EL (cell line): ENCODE results near the gene GCK.

Source experiments
- DNase-seq: peaks from one replicate; pipeline ENCODE4 v3.0.0-alpha.2; 2016

Gene GCK

DNA sequence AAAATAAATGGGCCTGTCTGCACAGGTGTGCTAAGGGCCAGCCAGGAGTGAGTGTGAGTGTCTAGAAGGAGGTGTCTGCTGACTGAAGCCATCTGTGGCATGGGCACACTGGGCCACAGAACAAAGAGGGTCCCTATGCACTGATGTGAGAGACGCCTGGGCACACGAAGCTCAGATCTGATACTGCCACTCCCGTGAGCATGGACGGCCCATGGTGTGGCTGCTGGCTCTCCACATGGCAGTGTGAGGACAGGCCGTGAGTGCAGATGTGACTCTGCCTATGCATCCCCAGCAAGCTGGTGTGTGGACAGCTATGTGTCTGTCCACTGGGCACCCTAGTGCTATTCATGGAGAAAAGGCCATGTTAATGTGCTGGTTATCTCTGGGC is 35.3 kb downstream of the GCK start:
- no peak for DNase-seq

DNA sequence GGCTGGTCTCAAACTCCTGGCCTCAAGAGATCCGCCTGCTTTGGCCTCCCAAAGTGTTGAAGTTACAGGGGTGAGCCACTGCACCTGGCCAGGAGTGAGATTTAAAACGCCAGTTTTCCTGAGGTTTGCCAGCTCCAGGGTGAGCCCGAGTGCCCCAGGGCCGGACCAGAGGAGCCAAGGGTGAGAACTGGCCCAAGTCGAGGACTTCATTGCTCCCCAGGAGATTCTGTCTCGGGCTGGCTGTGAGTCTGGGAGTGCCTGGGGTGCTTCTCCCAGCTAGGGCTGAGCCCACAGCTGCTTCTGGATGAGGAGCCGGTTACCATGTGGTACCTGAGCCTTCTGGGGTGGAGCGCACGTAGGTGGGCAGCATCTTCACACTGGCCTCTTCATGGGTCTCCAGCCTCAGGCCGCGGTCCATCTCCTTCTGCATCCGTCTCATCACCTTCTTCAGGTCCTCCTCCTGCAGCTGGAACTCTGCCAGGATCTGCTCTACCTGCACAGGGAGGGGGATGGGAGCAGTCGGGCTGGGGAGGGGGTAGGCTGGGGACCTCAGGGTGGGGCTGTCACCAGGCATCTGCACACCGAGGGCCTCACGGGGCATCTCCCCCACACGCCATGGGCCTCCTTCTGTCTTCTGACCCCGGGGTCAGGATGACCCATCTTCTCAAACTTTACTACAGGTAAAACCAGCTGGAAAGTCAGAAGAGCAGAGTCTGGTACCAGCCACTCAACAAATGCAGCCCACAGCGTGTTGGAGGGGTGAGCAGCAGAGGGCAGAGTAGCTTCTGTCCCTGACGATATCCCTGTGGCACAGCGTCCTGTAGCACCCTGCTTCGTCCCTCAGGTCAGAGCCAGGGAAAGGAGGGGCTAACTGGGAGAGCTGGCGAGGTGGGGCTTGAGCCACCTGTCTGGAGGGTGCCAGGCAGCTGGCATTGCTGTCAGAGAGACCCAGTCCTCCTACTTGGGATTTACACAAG is 36.0 kb downstream of the GCK start:
- DNase-seq = no peak

DNA sequence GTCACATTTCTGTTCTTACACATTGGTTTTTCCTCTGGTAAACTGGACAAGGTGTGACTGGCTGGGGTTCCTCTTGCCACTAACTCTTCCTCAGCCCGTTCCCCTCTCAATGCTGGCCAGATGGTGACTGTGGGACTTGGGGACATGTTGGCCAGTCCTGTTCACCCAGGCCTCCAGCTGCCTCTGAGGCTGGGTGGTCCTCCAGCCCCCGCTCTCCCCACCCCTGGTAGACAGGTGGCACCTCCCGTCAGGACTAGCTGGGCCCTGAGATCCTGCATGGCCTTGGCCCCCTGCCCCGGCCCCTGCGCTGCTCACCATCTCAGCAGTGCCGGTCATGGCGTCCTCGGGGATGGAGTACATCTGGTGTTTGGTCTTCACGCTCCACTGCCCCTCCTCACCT is 37.3 kb downstream of the GCK start:
- DNase-seq = no peak

DNA sequence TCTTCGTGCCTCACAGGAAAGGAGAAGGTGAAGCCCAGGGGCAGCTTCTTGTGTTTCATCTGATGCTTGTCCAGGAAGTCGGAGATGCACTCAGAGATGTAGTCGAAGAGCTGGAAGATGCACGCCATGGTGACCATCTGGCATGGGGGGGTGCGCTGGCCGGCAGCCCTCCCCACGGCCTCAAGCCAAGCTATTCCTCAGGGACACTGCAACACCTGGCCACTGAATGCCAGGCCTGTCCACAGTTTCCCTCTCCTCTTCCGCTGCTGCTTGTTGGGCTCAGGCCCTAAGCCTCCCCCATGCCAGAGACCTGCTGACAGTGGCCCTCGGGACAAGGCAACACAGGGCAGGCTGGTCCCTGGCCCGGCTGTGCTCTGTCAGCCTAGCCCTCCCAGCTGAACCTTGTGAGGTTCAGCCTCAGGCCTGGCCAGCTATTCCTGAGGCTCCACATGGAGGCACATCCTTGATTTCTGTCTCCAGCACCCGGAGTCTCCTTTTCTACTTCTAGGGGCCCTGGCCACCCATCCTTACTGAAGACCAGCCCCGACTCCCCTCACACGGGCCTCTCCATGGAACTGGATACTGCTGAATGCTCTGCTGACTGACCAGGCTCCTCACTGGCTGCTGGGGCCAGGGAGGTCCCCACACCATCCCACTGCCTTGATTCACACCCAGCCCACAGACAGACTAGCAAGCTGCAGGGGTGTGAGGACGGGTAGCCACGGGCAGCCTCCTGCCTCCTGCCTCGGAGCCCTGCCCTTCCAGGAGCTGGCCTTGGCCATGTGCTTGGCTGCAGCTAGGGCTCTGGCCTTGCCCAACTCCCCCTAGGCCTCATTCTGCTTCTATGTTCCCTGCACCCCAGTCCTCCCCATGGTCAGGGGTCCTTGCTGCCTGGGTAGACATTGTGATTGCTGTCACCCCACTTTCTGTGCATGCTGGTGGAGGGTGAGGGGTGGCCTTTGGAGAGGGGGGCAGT is 38.0 kb downstream of the GCK start:
- DNase-seq = no peak

DNA sequence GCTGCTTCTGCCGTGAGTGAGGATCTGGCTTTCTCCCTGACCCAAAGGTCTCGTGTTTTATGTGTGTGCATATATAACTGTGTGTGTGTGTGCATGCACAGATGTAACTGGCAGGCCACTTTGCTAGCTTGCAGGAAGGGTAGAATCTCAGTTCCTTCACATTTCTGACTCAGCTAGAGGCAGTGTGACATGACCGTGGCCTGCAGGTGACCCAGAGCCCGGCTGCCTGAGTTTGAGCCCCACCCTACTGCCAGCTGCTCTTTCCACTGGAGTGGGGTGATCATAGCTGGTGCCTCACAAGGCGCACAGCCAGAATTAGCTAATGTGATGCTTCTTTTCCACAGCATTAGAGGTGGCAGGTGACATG is 38.8 kb downstream of the GCK start:
- DNase-seq = no peak

DNA sequence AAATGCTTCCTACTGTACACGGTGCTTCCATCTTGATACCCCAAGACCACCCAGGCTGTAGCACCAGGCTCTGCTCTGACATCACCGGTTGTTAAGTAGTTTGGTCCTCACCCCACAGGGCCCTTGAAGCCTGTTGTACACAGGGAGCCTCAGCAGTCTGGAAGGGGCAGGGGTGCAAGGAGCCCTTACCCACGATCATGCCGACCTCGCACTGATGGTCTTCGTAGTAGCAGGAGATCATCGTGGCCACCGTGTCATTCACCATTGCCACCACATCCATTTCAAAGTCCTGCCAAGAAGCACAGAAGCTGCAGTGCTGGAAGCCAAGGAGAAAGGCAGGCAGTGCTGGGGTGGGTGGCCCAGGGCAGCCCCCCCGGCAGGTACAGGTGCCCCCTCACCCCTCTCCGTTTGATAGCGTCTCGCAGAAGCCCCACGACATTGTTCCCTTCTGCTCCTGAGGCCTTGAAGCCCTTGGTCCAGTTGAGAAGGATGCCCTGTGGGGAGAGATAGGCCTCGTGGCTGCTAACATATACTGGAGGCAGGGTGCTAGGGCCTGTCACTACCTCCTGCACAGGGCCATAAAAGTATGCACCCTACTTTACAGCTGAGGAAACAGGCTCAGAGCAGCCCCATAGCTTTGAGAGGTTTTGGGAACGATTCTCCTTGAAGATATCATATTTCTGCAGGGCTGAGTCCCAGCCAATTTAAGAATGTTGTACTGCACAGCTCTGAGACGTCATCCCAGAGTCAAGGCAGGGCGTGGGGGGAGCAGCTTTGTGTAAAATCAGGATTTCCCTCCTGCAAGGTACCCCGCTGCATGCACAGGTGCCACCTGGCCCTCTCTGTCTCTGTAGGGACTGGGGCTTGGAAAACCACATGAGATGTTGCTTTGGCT is 39.4 kb downstream of the GCK start:
- DNase-seq = no peak

DNA sequence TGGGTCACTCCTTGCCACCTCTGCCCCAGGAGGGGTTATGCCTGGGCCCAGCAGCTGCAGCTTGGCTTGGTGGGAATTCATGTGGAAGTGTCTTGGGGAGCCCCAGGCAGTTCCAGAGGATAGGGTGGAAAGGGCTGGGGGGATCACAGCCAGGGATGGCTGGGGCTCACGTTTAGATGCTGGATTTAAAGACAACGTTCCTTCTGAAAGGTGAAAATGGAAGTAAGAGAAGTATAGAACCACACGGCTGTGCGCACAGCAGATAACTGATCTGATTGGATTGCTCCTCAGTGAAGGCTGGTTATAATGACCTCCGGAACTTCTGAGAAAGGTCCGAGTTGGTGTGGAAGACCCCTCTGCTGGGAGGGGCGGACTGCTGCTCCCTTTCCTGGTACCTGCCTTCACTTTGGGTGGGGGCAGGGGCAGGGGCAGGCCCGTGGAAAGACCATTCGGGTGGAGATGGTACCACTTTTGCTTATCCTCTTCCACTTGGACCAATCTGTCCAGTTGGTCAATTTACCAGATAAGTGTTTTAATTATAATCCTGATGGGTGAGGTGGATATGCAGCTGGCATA is 40.2 kb downstream of the GCK start:
- DNase-seq = no peak

DNA sequence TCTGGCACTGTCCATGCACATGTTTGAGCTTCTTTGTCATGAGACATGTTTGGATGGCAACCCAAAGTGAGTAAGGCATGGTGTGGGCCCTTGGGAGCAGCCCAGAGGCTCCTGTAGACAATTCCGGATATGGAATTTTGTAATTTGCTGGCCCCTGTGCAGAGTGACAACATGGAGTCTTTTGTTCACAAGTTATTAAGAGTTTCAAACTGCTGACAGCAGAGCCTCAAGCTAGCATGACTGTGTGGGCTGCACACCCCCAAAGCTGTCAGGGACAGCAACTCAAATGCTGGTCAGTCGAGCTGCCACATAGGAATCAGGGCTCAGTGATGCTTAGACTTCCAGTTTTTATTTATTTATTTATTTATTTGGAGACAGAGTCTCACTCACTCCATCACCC is 41.1 kb downstream of the GCK start:
- no peak for DNase-seq

DNA sequence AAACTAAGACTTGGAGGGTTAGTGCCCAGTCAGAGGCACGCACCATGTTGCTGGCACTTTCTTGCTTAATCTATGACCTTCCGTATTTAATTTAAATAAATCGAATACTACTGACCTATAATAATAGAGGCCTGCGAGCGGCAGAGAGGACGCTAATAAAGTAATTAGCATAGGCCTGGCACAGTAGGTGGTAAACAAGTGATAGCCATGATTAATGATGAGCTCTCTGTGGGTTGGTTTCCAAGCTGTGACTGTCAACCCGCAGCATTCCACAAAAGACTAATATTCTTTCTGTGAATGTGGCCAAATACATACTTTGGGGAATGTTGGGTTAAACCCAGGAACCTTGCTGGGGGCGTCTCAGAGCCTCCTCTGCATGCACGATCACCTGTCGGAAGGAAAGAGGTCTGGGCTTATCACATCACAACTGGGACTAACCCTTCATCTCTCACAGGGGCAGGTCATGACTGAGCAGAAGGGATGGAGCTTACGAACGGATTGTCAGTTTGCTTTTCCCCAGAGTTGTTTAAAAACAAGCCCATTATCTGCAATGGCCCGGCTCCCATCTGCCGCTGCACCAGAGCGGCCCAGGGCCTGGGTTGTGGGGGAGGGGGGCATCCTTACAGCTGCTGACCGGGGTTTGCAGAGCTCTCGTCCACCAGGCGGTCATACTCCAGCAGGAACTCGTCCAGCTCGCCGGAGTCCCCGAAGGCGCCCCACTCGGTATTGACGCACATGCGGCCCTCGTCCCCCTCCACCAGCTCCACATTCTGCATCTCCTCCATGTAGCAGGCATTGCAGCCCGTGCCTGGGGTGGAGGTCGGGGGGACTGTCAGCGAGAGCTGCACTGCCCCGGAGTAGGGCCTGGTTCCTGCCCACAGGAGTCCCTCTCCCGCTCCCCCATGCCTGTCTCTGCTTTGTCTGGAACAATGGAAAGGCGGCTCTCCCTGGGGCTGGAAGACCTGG is 41.9 kb downstream of the GCK start:
- no peak for DNase-seq

DNA sequence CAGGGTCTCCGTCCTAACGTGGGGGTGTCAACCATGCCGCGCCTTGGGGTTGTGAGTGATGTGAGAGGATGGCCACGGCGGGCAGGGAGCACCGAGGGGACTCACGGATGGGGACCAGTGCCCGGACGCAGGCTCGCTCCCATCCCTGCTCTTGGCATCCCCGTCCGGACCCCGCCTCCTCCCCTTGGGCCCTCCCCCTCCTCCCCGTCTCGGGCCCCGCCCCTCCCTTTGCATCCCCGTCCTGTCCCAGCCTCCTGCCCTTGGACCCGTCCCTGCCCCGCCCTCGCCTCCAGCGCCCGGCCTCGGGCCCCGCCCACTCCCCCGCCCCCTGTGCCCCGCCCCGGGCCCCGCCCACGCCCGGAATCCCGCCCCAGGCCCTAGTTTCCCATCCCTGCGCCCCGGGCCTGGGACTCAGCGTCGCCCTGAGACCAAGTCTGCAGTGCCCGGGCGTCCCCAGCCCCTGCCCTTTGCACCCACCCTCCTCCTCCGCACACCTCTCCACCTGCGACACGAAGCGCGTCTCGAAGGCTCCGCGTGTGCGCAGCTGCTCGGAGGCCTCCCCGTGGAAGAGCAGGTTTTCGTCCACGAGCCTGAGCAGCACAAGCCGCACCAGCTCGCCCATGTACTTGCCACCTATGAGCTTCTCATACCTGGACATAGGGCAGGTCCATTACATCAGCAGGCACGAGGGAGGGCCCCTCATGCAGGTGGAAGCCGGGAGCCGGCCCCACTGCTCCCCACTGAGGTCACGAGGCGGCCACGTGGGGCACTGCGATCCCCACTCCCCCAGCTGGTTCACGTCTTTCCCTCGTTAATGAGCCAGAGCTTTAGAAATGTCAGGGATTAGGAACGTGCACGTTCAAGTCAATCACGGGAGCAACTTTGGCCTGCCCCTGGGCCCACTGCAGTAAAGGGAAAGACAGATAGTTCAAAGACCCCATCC is 43.0 kb downstream of the GCK start:
- peak; percentile 76 for DNase-seq

DNA sequence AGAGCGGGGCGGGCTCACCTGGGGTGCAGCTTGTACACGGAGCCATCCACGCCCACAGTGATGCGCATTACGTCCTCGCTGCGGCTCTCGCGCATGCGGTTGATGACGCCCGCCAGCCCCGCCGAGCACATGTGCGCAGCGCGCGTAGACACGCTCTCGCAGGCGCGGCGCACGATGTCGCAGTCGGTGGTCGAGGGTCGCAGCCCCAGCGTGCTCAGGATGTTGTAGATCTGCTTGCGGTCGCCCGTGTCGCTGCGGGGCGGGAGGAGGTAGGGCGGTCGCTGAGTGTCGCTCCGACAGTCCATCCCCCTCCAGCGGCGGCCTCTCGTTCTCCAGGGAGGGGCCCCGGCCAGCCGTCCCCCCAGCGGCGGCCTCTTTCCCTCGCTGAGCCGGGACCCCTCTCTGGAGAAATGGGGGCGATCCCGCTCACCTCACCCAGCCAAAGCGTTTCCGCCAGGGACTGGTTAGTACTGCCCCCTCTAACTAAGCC is 43.7 kb downstream of the GCK start:
- no peak for DNase-seq

DNA sequence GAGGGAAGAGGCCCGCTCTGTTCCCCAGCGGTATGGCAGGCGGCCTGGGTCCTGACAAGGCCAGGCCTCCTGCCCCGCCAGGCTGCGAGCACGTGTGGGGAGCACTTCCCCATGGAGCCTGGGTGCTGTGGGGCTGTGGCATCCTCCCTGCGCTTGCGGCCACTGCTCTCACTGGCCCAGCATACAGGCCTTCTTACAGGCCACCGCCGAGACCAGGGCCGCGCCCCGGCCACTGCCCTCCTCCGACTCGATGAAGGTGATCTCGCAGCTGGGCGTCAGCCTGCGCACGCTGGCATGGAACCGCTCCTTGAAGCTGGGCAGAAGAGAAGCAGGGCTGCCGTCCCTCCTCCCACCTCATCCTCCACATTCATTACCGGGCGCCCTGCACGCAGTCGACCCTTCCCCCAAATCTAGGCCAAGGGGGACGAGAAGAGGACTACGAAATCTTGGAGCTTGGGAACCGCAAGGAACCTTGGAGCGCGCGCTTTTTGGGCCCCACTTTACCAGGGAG is 44.2 kb downstream of the GCK start:
- no peak for DNase-seq

DNA sequence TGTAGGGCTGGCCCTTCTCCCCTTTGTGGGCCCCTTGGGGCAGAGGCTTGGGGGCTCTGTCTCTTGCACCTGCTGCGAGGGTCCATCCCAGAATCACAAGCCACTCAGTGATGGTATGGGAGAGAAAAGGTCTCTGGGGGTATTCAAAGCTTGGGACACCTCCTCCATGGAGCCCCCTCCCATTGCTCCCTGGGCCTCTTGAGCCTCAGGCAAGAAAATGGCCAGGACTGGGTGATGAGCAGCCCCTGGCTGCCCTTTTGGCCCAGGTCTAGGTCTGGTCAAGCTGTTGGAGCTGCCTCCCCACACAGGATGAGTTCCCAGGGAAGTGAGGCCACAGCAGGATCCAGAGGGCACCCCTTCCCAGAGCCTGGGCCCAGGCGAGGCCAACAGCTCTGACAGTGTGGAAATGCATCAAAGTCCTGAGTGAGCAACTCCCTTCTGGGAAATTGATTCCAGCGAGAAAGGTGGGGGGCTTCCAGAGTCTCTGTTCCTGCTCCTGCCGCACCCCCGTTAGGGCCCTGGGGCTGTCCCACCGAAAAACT is 44.7 kb downstream of the GCK start:
- no peak for DNase-seq

DNA sequence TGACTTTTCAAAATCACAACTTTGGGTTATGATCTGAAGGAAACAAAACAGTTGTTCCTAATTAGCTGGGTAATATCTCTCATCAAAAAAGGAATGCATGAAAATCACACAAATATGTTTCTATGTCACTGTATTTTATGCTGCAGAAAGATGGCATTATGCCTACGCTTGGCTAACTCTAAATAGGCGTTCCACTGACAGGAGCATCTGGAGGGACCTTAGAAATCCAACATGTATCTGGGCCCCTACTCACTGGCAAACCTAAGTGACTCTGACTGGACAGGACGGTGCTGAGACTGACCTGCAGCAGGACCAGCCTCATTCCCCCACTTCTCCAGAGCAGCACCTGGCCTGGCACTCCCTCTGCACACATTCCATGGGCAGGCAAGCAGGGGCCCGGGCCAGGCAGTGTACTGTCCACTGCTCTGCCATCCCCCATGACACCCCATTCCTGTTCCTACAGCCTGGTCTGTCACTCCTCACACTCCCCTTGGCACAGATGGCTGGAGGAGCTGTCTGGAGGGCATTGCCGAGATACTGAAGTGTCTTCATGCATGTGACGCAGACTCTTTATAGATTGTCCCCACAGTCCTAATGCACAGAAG is 45.5 kb downstream of the GCK start:
- no peak for DNase-seq

DNA sequence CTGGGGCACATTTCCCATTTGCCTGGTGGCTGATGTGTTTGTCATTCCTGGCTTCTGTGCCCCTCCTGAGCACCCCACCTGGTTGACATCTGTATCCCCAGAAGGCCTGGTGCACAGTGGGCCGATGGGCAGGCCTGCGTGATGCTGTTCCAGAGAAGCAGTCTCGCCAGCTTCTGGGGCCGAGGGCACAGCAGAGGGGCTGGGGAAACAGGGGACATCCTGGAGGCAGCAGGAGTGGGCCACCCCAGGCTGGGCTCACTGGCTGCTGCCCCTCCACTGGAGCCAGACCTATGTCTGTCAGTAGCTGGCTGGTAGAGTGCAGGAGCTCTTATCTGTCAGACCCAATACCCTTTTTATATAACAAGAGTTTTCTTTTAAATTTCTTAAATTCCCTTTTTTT is 47.2 kb downstream of the GCK start:
- DNase-seq = no peak

DNA sequence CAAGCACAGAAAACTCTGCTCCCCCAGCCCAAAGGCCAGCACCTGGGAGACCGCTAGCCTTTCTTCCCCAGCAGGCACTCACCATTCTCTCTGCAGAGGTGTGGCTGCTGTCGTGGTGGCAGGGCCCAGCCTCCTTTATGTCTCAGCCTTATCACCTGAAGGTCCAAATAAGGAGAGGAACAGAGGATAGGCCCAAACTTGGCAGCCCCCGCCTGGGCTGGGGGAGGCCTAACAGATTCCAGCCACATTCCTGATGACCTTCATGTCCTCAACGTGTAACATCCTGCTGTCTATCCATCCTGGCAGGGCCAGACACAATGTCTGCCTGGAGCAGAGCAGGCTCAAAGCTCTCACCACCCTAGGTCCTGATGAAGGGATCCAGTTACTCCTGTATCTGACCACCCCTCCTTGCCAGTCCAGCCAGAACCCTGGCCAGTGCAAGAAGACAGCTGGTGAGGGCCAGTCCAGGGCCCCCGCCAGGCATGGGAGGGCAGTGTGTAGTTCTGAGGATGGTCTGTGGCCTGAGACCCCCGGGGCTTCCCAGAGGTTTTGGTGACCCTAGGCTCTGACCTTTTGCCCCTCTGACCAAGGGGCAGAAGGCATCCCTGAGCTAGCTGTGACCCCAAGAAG is 47.9 kb downstream of the GCK start, which contains the start of gene MYL7:
TSS of gene MYL7 (minus strand) at position 112 of the 630 bp plus-strand sequence. CDS start at position 85, 27 bp downstream.
- DNase-seq = no peak

DNA sequence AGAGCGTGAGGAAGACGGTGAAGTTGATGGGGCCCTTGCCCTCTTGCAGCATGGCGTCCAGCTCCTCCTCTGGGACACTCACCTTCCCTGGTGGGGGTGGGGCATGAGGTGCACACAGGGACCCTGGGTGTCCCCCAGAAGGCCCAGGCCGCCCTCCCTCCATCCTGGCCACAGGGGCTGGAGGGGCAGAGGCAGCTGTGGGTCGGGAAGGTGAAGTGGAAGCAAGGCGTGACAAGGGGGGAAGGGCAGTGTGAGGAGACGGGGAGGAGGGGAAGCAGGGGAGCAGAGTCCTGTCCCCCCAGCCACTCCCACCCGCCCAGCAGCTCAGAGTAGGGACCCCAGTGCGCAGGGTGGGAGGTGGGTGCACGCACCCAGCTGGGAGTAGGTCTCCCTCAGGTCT is 48.9 kb downstream of the GCK start:
- DNase-seq = no peak
